Nephron progenitor cell (in vitro differentiated cells): ENCODE measurements around the gene QPCT.
"Not testable (repeated sequence)": the region's sequence is repeated elsewhere in the genome, so short reads cannot be mapped to it uniquely, and the experiment has no call there.

Experiments used
- DNase-seq: peaks from one replicate; pipeline ENCODE4 v3.0.0; 2021
- H3K27ac Mint-ChIP-seq: 2 replicates; pipeline ENCODE4 v1.8.0; 2021; ENCODE audit warnings: mild to moderate bottlenecking, moderate library complexity, mixed read lengths
- H3K27me3 Mint-ChIP-seq: 2 replicates; pipeline ENCODE4 v1.8.0; 2021; ENCODE audit warnings: mild to moderate bottlenecking, low read depth, mixed read lengths; ENCODE audit not compliant: poor library complexity
- H3K36me3 Mint-ChIP-seq: 2 replicates; pipeline ENCODE4 v1.8.0; 2021; ENCODE audit warnings: low read depth, mixed read lengths
- H3K4me1 Mint-ChIP-seq: 2 replicates; pipeline ENCODE4 v1.8.0; 2021; ENCODE audit warnings: mixed read lengths
- H3K4me3 Mint-ChIP-seq: 2 replicates; pipeline ENCODE4 v1.8.0; 2021; ENCODE audit warnings: mild to moderate bottlenecking, moderate library complexity, mixed read lengths
- H3K9me3 Mint-ChIP-seq: 2 replicates; pipeline ENCODE4 v1.8.0; 2021; ENCODE audit warnings: mild to moderate bottlenecking, moderate library complexity, mixed read lengths
- TF ChIP-seq, protein P1 (sequence below): fragments of 200-600 bp; sonication (generic); IDR thresholded peaks from 2 replicates; pipeline ENCODE4 v1.5.0; 2021; ENCODE audit warnings: antibody characterized with exemption

Gene QPCT

DNA sequence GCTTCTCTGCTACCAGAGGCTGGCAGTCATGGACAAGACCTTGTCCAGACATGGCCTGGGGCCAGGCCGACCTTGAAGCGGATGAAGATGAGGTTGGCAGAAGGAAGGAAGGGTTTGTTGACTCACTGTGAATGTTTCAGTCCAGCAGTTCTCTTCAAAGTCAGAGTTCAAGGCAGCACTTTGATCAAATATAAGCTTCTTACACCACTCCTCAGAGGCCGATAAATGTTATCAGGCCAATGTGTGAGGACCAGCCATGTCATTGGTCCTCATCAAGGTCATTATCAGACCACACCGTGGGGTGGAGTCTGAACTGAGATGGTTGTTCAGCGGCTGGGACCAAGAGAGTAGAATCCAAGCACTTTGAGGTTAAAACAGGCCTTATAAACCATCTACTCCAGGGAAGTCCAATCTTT is 35.5 kb downstream of the QPCT start:
- H3K36me3 Mint-ChIP-seq = no peaks in the 10 kb centered on the region
- no peaks in the 10 kb centered on the region for H3K9me3 Mint-ChIP-seq
- H3K27me3 Mint-ChIP-seq = no peaks in the 10 kb centered on the region
- H3K4me3 Mint-ChIP-seq = no peak overlapping the region
- TF ChIP-seq, protein P1, sequence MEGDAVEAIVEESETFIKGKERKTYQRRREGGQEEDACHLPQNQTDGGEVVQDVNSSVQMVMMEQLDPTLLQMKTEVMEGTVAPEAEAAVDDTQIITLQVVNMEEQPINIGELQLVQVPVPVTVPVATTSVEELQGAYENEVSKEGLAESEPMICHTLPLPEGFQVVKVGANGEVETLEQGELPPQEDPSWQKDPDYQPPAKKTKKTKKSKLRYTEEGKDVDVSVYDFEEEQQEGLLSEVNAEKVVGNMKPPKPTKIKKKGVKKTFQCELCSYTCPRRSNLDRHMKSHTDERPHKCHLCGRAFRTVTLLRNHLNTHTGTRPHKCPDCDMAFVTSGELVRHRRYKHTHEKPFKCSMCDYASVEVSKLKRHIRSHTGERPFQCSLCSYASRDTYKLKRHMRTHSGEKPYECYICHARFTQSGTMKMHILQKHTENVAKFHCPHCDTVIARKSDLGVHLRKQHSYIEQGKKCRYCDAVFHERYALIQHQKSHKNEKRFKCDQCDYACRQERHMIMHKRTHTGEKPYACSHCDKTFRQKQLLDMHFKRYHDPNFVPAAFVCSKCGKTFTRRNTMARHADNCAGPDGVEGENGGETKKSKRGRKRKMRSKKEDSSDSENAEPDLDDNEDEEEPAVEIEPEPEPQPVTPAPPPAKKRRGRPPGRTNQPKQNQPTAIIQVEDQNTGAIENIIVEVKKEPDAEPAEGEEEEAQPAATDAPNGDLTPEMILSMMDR = no peak
- no peak for DNase-seq
- no peak overlapping the region for H3K27ac Mint-ChIP-seq
- peaks cover 13% of the 10 kb centered on the region for H3K4me1 Mint-ChIP-seq

DNA sequence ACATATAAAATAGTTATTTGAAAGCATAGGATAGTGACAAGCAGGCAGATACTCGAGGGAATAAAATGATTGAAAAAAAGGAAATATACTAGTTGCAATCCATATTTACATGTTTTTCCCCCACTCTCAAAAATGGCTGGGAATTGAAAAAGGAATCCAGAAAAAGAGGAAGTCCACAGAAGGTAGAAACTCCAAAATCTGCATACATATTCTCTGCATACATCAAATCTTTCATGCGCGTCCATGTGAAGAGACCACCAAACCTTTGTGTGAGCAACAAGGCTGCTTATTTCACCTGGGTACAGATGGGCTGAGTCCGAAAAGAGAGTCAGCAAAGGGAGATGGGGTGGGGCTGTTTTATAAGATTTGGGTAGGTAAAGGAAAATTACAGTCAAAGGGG is 36.4 kb downstream of the QPCT start:
- peaks cover 13% of the 10 kb centered on the region for H3K4me1 Mint-ChIP-seq
- not testable (repeated sequence) for H3K36me3 Mint-ChIP-seq, DNase-seq, H3K27ac Mint-ChIP-seq, H3K9me3 Mint-ChIP-seq, H3K27me3 Mint-ChIP-seq, H3K4me3 Mint-ChIP-seq

DNA sequence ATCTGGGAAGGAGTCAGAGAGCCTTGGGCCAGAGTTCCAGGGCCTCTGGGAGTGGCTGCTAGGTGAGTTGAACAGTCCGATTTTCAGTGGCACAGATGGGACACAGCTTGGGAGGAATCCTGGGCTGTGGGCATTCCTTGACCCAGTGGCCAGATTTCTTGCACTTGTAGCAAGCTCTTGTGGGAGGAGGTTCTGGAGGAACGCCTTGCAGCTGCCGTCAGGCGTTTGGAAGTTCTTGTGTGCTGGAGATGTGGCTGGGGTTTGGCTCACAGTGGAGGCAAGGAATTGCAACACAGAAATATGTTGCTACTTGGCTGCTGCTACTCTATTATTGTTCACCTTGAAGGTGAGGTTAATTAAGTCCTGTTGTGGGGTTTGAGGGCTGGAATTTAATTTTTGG is 39.8 kb downstream of the QPCT start:
- not testable (repeated sequence) for DNase-seq, H3K36me3 Mint-ChIP-seq, H3K4me3 Mint-ChIP-seq, H3K27me3 Mint-ChIP-seq, H3K4me1 Mint-ChIP-seq, H3K27ac Mint-ChIP-seq, H3K9me3 Mint-ChIP-seq

DNA sequence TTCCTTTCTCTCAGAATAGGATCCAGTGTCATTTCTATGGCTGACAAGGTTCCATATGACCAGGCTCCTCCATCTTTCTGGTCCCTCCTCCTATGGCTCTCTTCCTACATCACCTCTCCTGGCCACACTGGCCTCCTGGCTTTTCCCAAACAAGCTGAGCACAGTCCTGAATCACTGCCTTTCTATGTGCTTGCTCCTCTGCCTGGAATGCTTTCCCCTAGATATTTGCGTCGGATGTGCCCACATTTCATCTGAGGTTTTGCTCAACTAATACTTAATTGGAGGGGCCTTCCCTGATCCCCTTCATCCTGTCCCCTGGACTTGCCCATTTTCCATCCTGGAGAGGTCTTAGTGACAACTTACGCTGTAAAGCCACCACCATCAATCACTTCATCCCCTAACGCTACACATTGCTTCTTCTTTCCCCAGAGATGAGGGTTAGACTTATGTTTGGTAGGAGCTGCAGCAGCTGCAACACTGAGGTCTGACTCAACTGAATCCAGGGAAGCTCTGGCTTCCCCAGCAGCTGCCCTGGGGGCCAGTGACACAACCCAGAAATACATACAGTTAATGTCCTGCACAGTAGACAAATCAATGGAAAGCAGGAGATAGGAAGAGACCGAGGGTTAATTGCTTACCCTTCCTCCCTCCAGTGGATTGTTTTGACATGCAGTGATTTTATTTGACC is 42.9 kb downstream of the QPCT start:
- no peaks in the 10 kb centered on the region for H3K36me3 Mint-ChIP-seq
- H3K4me3 Mint-ChIP-seq = no peak overlapping the region
- H3K9me3 Mint-ChIP-seq = no peaks in the 10 kb centered on the region

DNA sequence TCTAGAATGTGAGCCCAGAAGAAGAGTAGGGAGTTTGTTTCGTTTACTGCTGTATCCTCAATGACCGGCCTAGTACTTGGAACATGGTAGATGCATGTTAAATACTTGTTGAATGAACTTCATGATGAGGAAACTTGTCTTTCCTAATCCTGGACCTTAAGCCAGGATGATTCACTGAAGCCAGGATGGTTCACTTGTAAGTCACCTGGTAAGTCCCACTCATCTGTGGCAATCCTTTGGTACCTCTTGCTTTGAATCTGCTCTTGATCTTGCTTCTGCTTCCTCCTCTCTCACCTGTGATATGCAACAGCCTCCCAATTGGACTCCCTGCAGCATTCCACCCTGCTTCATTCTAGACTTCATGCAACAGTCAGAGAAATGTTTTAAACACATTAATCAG is 43.6 kb downstream of the QPCT start:
- DNase-seq = no peak
- Mint-ChIP-seq H3K9me3 (no peaks in the 10 kb centered on the region), H3K27ac (no peak overlapping the region), H3K4me1 (peaks cover 23% of the 10 kb centered on the region), H3K4me3 (no peak overlapping the region), H3K36me3 (no peaks in the 10 kb centered on the region), H3K27me3 (no peaks in the 10 kb centered on the region)
- TF ChIP-seq, protein P1 = no peak

More for the DNA sequence above, 42.9 kb downstream of the QPCT start:
- Mint-ChIP-seq H3K27ac (no peak overlapping the region), H3K4me1 (peaks cover 23% of the 10 kb centered on the region), H3K27me3 (no peaks in the 10 kb centered on the region)
- DNase-seq = no peak
- TF ChIP-seq, protein P1 = no peak

DNA sequence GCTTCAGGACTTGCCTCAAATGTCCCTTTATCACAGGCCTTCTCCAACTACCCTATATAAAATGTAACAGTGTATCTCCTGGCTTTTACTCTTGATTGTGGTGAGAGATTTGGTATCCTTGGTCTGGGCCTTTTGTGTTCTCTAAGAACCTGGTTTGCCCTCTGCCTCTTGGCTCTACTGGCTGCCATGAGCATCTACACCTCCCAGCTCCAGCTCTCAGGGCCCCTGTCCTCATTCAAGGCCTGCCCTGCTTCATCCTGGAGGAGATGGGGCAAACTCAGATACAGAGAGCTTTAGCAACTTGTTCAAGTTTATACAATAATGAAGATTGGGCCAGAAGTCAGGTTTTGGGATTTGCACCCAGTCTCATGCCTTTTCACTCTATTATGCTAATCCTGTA is 45.0 kb downstream of the QPCT start:
- TF ChIP-seq, protein P1 = no peak
- H3K9me3 Mint-ChIP-seq = no peaks in the 10 kb centered on the region
- H3K4me1 Mint-ChIP-seq = peaks cover 23% of the 10 kb centered on the region
- no peak overlapping the region for H3K4me3 Mint-ChIP-seq
- no peaks in the 10 kb centered on the region for H3K36me3 Mint-ChIP-seq
- H3K27me3 Mint-ChIP-seq = no peaks in the 10 kb centered on the region
- no peak for DNase-seq
- no peak overlapping the region for H3K27ac Mint-ChIP-seq
